ENCODE measurements around the gene NOXRED1. TPM values are rescaled to one million over a fixed set of nuclear protein-coding genes. Genes with fewer than 3 reads are reported as not detected.

Gene NOXRED1
- polyA plus RNA-seq, 1 donor (not counting 4 experiments of a cell fraction or from before 2014, with no cell fraction given) = 0.33 TPM

DNA sequence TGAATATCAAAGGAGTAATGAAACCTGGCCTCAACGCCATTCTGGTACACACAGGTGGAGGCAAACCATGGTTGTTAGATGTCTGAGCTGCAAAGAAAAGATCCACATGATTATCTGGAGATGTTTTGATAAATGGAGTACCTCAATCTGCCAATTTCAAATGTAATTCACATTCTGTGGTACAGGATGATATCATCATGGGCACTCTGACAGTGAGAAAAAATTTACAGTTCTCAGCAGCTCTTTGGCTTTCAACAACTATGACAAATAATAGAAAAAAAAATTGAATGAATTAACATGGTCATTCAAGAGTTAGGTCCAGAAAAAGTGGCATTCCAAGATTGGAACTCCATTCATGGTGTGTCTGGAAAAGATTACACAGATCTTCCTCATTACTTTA is 63.7 kb downstream of the NOXRED1 start:
- no peak overlapping the region for H3K27ac ChIP-seq (ENCODE audit: control insufficient read depth, insufficient read depth, low read length)
- H3K9ac ChIP-seq (ENCODE audit: control insufficient read depth, extremely low read depth, insufficient read depth, low read length) = no peak overlapping the region
- no peaks in the 10 kb centered on the region for H3K9me3 ChIP-seq (ENCODE audit: control insufficient read depth, low read depth, low read length)
- H4K20me1 ChIP-seq (ENCODE audit: control insufficient read depth, extremely low read depth, insufficient read depth, low read length) = no peaks in the 10 kb centered on the region
- dilution Hi-C loops (cut with MboI; ENCODE audit: extremely low pct_ligation_motif_present, low sequenced_read_pairs) = no loop called here
- H3K4me1 ChIP-seq (ENCODE audit: control insufficient read depth, extremely low read depth, insufficient read depth, low read length) = no peaks in the 10 kb centered on the region
- DNase-seq (ENCODE audit: low read depth, low spot score) = no peak
- no peaks in the 10 kb centered on the region for H3K36me3 ChIP-seq (ENCODE audit: control insufficient read depth in 2 of 2, extremely low read depth in 1 of 2, insufficient read depth in 2 of 2, low read length in 2 of 2)
- no peak overlapping the region for H3K4me2 ChIP-seq (ENCODE audit: control insufficient read depth, extremely low read depth, insufficient read depth, low read depth, low read length)
- H3K4me3 ChIP-seq (ENCODE audit: control insufficient read depth in 2 of 3, extremely low read depth in 1 of 3, insufficient read depth in 2 of 3, low read depth in 1 of 3, low read length in 3 of 3) = no peak overlapping the region
- H2AFZ ChIP-seq (ENCODE audit: control insufficient read depth, low read length) = no peak overlapping the region
- H3K9me1 ChIP-seq (ENCODE audit: control insufficient read depth, extremely low read depth, insufficient read depth, low read length) = no peaks in the 10 kb centered on the region
- FAIRE-seq = no peak
- H3K27me3 ChIP-seq (ENCODE audit: control insufficient read depth, extremely low read depth, insufficient read depth, low read length) = no peaks in the 10 kb centered on the region
- no peaks in the 10 kb centered on the region for H3K79me2 ChIP-seq (ENCODE audit: control insufficient read depth, insufficient read depth, low read length)
- TF ChIP-seq, protein P1, sequence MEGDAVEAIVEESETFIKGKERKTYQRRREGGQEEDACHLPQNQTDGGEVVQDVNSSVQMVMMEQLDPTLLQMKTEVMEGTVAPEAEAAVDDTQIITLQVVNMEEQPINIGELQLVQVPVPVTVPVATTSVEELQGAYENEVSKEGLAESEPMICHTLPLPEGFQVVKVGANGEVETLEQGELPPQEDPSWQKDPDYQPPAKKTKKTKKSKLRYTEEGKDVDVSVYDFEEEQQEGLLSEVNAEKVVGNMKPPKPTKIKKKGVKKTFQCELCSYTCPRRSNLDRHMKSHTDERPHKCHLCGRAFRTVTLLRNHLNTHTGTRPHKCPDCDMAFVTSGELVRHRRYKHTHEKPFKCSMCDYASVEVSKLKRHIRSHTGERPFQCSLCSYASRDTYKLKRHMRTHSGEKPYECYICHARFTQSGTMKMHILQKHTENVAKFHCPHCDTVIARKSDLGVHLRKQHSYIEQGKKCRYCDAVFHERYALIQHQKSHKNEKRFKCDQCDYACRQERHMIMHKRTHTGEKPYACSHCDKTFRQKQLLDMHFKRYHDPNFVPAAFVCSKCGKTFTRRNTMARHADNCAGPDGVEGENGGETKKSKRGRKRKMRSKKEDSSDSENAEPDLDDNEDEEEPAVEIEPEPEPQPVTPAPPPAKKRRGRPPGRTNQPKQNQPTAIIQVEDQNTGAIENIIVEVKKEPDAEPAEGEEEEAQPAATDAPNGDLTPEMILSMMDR (optimal IDR thresholded peaks at IDR 0.05 in 1 of 3, IDR thresholded peaks at IDR 0.05 in 1 of 3, conservative IDR thresholded peaks at IDR 0.05 in 1 of 3; ENCODE audit: extremely low read depth in 1 of 3, insufficient read depth in 2 of 3, low read length in 3 of 3) = no peak
- TF ChIP-seq EZH2 (IDR thresholded peaks at IDR 0.05; ENCODE audit: low read length) = no peak

DNA sequence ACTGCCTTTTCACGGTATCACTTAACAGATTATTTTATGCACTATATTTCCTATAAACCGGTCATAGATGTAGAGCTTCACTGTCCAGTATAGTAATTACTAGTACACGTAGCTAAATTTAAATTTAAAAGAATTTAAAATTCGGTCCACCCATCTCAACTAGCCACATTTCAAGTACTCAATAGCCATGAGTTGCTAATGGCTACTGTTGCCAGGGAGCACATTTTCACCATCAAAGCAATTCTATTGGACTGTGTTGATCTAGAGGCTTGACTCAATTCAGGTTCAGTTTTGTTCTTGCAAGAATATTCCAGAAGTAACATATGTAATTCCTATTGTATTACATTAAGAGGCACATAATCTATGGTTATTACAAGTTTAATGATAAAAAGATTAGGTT is 66.4 kb downstream of the NOXRED1 start:
- TF ChIP-seq, protein P1 (optimal IDR thresholded peaks at IDR 0.05 in 1 of 3, IDR thresholded peaks at IDR 0.05 in 1 of 3, conservative IDR thresholded peaks at IDR 0.05 in 1 of 3; ENCODE audit: extremely low read depth in 1 of 3, insufficient read depth in 2 of 3, low read length in 3 of 3) = no peak
- TF ChIP-seq EZH2 (IDR thresholded peaks at IDR 0.05; ENCODE audit: low read length) = no peak
- Histone ChIP-seq H2AFZ (ENCODE audit: control insufficient read depth, low read length) (no peak overlapping the region), H4K20me1 (ENCODE audit: control insufficient read depth, extremely low read depth, insufficient read depth, low read length) (no peaks in the 10 kb centered on the region), H3K36me3 (ENCODE audit: control insufficient read depth in 2 of 2, extremely low read depth in 1 of 2, insufficient read depth in 2 of 2, low read length in 2 of 2) (no peaks in the 10 kb centered on the region), H3K4me3 (ENCODE audit: control insufficient read depth in 2 of 3, extremely low read depth in 1 of 3, insufficient read depth in 2 of 3, low read depth in 1 of 3, low read length in 3 of 3) (no peak overlapping the region), H3K4me2 (ENCODE audit: control insufficient read depth, extremely low read depth, insufficient read depth, low read depth, low read length) (no peak overlapping the region), H3K9me3 (ENCODE audit: control insufficient read depth, low read depth, low read length) (no peaks in the 10 kb centered on the region), H3K79me2 (ENCODE audit: control insufficient read depth, insufficient read depth, low read length) (no peaks in the 10 kb centered on the region), H3K9me1 (ENCODE audit: control insufficient read depth, extremely low read depth, insufficient read depth, low read length) (no peaks in the 10 kb centered on the region), H3K27ac (ENCODE audit: control insufficient read depth, insufficient read depth, low read length) (no peak overlapping the region), H3K27me3 (ENCODE audit: control insufficient read depth, extremely low read depth, insufficient read depth, low read length) (no peaks in the 10 kb centered on the region), H3K9ac (ENCODE audit: control insufficient read depth, extremely low read depth, insufficient read depth, low read length) (no peak overlapping the region), H3K4me1 (ENCODE audit: control insufficient read depth, extremely low read depth, insufficient read depth, low read length) (no peaks in the 10 kb centered on the region)
- DNase-seq (ENCODE audit: low read depth, low spot score) (no peak), FAIRE-seq (no peak)
- dilution Hi-C loops (cut with MboI; ENCODE audit: extremely low pct_ligation_motif_present, low sequenced_read_pairs) = no loop called here
